ENCODE results near the gene EPHB2. TPM values are rescaled to one million over a fixed set of nuclear protein-coding genes. Genes with fewer than 3 reads are reported as not detected.

EPHB2 gene
- total RNA-seq, 1 experiment from 2014 or later, result 2.6 TPM

DNA sequence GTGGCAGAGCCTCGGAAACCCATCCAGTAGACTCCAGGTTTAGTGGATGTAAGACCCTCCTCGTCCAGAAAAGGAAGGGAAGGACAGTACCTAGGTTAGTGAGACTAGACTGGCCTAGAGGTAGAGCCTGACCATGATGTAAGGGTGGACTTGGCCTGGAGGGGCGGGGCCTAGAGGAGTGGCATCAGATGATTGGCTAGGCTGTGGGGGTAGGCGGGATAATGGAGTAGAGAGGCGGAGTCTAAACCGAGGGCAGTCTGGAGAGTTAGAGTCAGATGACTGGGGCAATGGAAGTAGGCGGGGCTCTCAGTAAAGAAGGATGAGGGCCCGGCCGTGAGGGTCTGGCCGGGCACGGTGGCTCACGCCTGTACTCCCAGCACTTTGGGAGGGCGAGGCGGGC lies 70.1 kb downstream of the EPHB2 start:
- DNase-seq (ENCODE audit: low read depth), result no peak

DNA sequence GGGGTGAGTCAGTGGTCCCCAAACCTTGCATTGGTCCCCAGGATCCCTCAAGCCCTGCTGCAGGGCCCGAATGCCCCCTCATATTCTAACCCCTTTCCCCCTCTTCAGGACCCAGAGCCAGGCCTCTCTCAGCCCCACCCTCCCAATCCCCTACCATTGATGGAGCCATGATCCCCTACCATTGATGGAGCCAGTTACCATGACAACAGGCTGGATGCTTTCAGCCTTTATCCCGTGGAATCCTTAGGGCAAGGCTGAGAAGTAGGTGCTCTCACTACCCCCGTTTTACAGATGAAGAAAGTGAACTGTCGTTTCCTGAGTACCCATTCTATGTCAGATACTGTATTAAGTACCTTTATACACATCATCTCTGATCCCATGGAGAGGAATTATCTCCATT lies 70.8 kb downstream of the EPHB2 start:
- DNase-seq (ENCODE audit: low read depth), result no peak

DNA sequence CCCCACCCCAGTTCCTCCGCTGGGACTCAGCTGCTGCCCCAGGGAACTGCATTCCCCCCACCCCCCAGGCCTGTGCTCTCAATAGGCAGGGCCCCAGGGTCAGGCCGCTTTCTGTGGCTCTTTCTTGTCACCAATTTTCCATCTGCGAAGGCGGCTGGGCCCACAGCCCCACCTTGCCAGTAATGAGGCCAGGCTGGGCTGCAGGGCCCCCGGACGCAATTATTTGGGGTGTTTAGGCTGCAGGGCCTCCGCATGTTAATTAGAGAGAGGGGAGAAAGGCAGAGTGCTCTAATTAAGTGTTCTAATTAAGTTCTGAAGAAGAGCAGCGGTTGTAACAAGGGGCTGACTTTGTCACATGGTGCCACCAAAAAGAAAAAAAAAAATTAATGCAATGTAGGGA lies 71.8 kb downstream of the EPHB2 start:
- DNase-seq (ENCODE audit: low read depth), result no peak

DNA sequence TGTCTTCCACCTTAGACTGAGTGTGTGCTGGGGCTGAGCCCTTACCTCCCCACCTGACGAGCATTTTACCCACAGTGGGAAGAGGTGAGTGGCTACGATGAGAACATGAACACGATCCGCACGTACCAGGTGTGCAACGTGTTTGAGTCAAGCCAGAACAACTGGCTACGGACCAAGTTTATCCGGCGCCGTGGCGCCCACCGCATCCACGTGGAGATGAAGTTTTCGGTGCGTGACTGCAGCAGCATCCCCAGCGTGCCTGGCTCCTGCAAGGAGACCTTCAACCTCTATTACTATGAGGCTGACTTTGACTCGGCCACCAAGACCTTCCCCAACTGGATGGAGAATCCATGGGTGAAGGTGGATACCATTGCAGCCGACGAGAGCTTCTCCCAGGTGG lies 73.7 kb downstream of the EPHB2 start:
- DNase-seq (ENCODE audit: low read depth), result no peak

DNA sequence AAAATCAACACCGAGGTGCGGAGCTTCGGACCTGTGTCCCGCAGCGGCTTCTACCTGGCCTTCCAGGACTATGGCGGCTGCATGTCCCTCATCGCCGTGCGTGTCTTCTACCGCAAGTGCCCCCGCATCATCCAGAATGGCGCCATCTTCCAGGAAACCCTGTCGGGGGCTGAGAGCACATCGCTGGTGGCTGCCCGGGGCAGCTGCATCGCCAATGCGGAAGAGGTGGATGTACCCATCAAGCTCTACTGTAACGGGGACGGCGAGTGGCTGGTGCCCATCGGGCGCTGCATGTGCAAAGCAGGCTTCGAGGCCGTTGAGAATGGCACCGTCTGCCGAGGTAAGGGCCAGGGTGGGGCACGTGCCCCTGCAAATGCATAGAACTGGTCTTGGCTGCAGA lies 74.1 kb downstream of the EPHB2 start:
- no peak for DNase-seq (ENCODE audit: low read depth)

DNA sequence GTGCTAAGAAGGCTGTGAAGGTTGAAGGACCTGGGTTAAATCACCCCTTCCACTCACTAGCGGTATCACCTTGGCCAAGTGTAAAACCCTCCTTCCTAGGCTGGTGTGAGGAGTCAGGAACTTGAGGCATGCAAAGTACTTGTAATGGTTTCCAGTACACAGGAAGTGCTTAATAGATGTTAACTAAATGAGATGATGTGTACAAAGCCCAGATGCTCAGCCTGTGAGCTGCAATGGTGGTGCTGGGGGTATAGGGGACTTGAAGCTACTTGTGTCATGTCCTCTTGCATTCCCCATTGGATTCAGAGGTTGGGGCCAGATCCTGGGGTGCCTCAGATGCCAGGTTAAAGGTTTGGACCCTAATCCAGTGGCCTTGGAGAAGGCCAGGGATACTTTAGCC lies 75.5 kb downstream of the EPHB2 start:
- no peak for DNase-seq (ENCODE audit: low read depth)

DNA sequence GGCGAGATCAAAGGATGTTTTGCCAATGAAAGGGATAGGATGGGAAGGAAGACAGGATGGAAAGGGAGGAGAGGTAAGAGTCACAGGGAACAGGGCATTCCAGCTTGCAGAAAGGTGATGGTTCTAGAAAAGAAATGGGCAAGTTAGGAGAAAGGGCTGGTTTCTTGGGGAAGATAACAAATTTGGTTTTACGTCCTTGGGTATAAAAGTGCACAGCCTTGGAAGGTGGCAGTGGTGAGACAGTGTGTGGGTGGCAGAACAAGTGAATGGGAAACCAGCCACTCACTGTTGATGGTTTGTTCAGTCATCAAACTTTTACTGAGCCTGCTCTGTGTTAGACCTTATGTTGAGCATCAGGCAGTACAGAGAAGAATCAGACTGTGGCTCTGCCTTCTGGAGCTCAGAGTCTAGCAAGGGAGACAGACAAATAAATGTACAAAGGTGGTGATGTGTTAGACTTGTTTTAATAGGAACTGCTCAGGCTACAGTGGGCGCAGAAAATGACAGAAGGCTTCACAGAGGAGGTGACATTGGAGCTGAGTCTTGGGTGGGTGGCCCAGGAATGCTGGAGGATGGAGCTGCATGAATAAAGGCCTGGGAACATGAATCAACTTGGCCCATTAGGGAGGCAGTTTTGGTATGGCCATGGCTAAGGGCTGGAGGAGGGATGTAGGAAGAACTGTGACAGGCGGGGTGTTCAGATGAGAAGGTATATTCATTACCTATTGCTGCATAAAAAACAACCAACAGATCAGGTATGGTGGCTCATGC lies 76.3 kb downstream of the EPHB2 start:
- no peak for DNase-seq (ENCODE audit: low read depth)

DNA sequence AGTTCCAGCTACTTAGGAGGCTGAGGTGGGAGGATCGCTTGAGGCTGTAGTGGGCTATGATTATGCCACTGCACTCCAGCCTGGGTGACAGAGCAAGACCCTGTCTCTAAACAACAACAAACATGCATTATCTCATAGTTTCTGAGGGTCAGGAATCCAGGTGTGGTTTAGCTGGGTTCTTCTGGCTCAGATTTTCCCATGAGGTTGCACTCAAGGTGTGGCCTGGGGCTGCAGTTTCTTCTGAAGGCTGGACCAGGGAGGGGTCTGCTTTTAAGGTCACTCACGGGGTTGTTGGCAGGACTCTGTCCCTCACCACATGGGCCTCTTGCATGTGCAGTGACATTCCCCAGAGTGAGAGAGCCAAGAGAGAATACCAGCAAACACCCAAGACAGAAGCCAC lies 77.0 kb downstream of the EPHB2 start:
- no peak for DNase-seq (ENCODE audit: low read depth)

DNA sequence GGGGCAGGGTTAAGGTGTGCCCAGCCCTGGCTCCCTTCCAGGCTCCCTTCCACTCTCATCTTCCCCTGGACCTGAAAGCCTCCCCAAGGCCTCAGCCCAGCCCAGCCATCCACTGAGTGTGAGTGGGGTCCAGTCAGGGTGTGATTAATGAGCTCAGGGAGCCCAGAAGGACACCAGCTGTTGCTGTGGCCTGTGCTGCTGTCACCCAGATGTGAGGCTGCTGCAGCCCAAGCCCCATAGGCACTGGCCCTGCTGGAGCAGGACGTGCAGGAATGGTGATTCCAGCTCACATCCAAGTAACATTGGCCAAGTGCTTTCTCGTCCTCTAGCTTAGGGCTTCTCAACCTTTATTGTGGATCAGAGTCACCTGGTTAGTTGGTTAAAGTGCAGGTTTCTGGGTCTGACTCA lies 77.6 kb downstream of the EPHB2 start:
- no peak for DNase-seq (ENCODE audit: low read depth)

DNA sequence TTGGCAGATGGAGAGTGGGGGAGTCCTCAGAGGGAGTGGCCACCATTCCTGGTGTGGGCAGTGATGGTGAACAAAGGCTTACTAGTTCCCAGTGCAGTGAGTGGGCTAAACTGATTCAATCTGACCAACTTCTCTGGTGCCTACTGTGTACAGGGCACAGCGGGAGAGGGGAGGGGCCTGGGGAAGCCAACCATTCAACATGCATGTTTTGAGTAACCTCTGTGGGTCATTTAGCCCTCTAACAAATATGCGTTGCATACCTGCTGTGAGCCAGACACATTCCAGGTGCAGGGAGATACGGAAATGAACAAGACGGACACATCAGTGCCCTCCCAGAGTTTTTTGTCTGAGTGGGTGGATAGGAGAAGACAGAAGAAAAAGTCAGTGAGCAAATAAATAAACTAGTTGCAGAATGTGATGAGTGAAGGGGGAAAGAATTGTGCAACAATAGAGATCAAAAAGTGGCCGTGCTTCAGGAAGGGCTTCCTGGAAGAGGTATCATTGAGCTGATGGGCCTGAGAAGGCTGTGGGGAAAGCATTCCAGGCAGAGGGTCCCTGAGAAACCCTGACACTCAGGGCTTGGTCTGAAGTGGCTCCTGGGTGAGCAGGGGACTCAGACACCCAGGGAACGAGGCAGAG lies 78.8 kb downstream of the EPHB2 start:
- DNase-seq (ENCODE audit: low read depth), result no peak

DNA sequence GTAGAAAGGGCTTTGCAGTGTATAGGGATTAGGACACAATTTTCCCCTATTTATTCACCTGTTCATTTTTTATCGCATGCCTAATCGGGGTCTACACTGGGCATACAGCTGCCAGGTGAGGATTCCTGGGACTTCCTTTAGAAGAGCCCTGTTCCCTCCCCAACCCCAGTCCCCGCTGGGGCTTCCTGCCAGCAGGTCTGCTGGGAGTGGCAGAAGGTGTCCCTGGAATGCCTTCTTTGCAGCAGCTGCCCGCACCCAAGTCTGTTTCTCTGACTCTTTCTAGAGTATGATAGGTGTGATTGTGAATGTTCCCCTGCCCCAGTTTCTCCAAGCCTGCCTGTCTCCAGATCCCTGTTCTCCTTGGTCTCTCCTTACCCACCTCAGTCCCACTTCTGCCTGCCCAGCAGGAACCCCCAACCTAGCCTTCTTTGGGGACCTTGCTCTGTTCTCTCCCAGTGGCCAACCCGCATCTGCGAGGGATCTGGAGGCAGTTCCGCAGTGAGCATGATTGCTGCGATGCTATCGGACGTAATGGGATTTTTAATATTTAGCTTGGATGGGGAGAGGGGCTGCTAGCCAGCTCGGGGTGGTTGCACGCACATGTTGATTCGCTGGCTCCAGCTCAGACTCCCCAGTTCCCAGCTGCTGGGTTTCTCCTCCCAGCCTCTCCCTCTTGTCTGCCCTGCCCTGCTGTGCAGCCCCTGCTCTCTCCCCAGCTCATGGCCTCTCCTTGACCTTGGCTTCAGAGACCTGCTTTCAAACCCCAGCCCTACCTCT lies 79.8 kb downstream of the EPHB2 start:
- no peak for DNase-seq (ENCODE audit: low read depth)

DNA sequence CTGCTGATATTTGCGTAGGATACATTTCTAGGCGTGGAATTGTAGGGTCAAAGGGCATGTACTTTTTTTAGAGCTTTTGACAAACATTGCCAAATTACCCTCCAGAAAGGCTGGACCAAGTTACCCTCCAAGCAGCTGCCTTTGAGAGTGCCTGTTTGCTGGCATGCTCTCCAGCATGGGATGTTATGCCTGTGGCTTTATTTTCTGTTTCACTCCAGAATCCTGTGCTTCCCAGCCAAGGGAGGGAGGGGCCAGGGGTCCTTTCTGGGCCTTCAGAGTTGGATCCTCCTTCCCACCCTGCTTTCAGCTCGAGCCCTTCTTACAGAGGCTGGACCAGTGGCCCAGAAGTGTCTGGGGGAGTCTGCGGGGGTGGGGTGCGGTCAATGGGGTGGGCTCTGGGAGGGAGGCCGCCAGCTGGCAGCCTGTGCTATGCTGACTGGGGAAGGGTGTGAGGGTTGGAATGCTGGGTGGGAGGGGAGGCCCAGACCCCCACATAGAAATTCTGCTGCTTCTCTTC lies 81.2 kb downstream of the EPHB2 start:
- no peak for DNase-seq (ENCODE audit: low read depth)

DNA sequence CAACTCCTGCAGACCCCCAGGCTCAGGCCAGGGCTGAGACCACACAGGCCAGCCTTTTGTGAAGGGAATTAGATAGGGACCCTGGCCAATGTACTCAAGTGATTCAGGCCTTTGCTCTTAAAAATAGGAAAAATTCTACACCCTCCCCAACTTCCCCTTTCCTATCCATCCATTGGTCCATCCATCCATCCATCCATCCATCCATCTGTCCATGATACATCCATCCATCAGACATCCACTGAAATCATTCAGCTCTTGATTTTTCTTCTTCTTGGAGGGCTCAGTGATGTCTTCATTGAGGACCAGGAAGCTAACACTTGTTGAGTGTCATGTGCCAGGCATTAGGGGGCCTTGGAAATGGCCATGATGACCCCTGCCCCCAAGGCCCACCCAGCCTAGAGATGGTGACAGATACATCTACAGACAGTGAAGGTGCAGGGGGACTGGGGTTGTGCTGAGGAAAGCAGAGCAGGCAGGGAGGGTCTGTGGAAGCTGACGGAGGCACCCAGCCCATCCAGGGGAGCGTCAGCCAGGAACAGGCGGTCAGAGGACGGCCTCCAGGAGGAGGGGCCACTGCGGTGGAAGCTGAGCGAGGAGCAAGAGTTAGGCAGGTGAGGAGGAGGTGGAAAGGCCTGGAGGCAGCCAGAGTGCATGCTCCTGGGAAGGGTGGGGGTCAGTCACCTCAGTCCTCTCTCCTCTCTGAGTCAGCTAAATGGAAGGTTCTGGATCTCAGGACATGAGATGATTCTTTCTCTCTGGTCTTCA lies 81.9 kb downstream of the EPHB2 start:
- DNase-seq (ENCODE audit: low read depth), result no peak

- DNase-seq (ENCODE audit: low read depth), result no peak
Measured at GRCh38 chr1:22793647-22794046, 83.0 kb downstream of the EPHB2 start.

GRCh38 chr1:22794647-22795365 lies 84.2 kb downstream of the EPHB2 start:
- no peak for DNase-seq (ENCODE audit: low read depth)

GRCh38 chr1:22795366-22795714 lies 84.7 kb downstream of the EPHB2 start:
- no peak for DNase-seq (ENCODE audit: low read depth)

DNA sequence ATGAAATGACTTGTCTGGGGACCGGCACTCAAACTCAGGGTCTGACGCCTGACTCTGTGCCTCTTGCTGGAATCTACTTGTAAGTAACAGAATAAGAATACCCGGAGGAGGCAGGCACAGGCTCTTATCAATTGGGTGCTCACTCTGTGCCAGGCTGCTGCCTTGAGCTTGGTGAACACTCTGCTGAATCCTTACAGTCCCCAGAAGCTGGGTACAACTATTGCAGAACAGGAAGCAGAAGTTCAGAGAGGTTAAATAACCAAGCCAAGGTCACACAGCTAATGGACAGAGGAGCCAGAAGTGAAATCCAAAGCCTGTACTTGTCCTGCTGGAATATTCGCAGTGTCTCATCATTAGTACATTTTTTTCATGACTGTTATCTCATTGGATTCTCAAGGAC lies 86.0 kb downstream of the EPHB2 start:
- no peak for DNase-seq (ENCODE audit: low read depth)

DNA sequence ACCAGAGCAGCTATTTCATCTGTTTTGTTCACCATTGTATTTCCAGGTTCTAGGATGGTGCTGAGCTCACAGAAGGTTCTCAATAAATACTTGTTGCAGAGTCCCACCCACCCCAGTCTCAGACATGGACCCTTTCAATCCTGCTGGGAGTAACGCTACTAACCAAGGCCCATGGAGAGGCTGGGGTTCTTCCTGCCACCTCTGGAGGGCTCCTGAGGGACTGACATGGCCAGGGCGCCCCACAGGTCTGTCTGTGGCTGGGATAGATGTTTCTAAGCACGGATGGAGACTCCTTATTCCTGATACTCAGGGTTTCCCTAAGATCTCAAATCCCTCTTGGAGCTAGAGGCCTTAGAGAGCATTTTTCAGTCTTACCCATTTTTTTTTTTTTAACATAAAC lies 87.4 kb downstream of the EPHB2 start:
- DNase-seq (ENCODE audit: low read depth), result no peak

GRCh38 chr1:22799971-22800370 lies 89.3 kb downstream of the EPHB2 start:
- DNase-seq (ENCODE audit: low read depth), result no peak

GRCh38 chr1:22800629-22801028 lies 90.0 kb downstream of the EPHB2 start:
- DNase-seq (ENCODE audit: low read depth), result no peak

DNA sequence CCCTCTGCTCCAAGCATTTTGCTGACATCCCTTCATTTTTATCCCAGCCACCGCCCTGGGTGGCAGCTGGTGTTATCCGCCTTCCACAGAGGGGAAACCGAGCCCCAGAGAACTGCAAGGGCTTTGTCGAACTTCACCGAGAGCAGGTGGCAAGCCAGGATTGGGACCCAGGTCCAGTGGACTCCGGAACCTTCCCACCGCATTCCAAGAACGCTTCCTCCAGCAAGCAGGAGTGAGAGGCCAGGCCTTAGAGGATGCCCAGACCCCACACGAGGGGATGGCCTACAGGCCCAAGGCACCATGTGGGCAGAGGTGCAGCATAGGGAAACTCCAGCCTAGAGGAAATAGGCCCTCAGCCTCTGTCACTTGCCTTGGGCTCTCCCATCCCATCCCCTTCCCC lies 90.7 kb downstream of the EPHB2 start:
- no peak for DNase-seq (ENCODE audit: low read depth)

Data from LHCN-M2 (cell line).